RWPE2 (cell line): Measurements from ENCODE around the gene MXD3.
A peak's percentile ranks its signal among the peaks of the same experiment; 100 is the strongest.

Experiments used
- ATAC-seq: fragments of 200-7000 bp; cut with Tn5 transposase; 3 replicates; pipeline ENCODE4 v1.9.1; 2021; ENCODE audit warnings: low read depth
- DNase-seq: peaks from one replicate; pipeline ENCODE4 v3.0.0-alpha.2; 2020; ENCODE audit warnings: low spot score
- H3K27ac ChIP-seq: fragments of 450-650 bp; 2 replicates; pipeline ENCODE4 v1.5.1; 2017; ENCODE audit warnings: mild to moderate bottlenecking; ENCODE audit not compliant: poor library complexity, severe bottlenecking
- H3K27me3 ChIP-seq: fragments of 250-450 bp; sonication (Bioruptor Pico); 2 replicates; pipeline ENCODE4 v1.5.1; 2021; ENCODE audit warnings: mild to moderate bottlenecking, moderate library complexity; ENCODE audit not compliant: insufficient read depth, poor library complexity, severe bottlenecking
- H3K36me3 ChIP-seq: fragments of 250-450 bp; sonication (Bioruptor Pico); 2 replicates; pipeline ENCODE4 v1.5.1; 2020; ENCODE audit warnings: low read depth, mild to moderate bottlenecking, moderate library complexity
- H3K4me1 ChIP-seq: fragments of 250-450 bp; sonication (Bioruptor Pico); 2 replicates; pipeline ENCODE4 v1.5.1; 2021; ENCODE audit warnings: mild to moderate bottlenecking, moderate library complexity; ENCODE audit not compliant: insufficient read depth, poor library complexity, severe bottlenecking
- H3K4me3 ChIP-seq: fragments of 250-450 bp; sonication (Bioruptor Pico); 2 replicates; pipeline ENCODE4 v1.5.1; 2021; ENCODE audit warnings: mild to moderate bottlenecking, moderate library complexity; ENCODE audit not compliant: severe bottlenecking
- H3K9me3 ChIP-seq: fragments of 250-450 bp; sonication (Bioruptor Pico); 2 replicates; pipeline ENCODE4 v1.5.1; 2021; ENCODE audit warnings: mild to moderate bottlenecking, moderate library complexity; ENCODE audit not compliant: severe bottlenecking
- CTCF ChIP-seq: fragments of 450-650 bp; IDR thresholded peaks from one replicate; pipeline ENCODE4 v1.5.1; 2017; ENCODE audit warnings: mild to moderate bottlenecking, moderate library complexity; ENCODE audit not compliant: poor library complexity, severe bottlenecking

MXD3 gene

DNA sequence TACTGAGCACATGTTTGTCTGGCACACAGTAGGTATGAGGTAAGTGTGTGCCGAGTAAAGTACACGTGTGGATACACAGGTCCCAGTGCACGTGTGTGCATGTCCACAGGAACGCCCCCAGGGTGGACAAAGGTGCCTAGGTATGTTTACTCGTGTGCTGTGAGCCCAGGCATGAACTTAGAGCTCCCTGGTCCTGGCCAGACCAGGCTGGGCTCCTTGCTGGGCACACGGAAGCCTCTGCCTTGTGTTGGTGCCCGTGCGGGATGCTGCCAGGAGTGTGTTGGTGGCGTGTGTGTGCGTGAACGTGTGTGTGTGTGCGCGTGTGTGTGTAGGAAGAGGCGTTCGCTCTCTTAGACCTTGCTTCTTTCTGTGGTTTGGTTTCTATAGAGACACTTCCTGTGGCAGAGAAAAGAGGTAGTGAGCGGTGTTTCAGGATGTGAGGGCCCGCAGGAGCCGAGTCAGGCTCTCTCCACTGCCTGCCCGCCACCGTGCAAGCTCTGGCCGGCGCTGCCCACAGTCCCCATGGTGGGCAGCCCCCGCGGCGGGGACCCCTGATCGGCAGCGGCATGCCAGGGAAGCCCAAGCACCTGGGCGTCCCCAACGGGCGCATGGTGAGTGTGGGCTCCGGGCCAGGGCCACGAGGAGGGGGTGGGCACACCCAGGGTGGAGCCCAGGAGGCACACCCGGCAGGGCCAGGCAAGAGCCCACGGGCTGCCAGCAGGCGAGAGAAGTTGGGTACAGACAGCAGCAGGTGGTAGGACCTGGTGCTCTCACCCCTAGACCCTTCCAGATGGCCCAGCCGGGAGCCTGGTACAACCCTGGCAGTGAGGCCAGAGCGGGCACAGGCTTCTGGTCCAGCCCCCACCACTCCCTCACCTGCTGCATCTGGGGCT is 46.0 kb upstream of the MXD3 start, which contains the start of gene RGS14:
Gene RGS14, plus strand, starts transcription at position 466 of the 893 bp plus-strand sequence. Its CDS starts 101 bp downstream, at position 567.
- H3K9me3 ChIP-seq: no peaks in the 10 kb centered on the region
- peak within 1 kb of the TSS; percentile 11 for H3K27ac ChIP-seq
- TF ChIP-seq CTCF: no peak
- no peaks in the 10 kb centered on the region for H3K36me3 ChIP-seq
- peak within 1 kb of the TSS; percentile 36 for H3K4me3 ChIP-seq
- no peaks in the 10 kb centered on the region for H3K27me3 ChIP-seq
- peak; percentile 84 for ATAC-seq
- DNase-seq: no peak
- H3K4me1 ChIP-seq: peaks cover 3% of the 10 kb centered on the region

GRCh38 chr5:177357146-177357458 is 45.4 kb upstream of the MXD3 start:
- Histone ChIP-seq H3K27me3 (no peaks in the 10 kb centered on the region), H3K27ac (no peak overlapping the region), H3K4me1 (peaks cover 3% of the 10 kb centered on the region), H3K4me3 (no peak overlapping the region), H3K9me3 (no peaks in the 10 kb centered on the region), H3K36me3 (no peaks in the 10 kb centered on the region)
- ATAC-seq: no peak
- no peak for TF ChIP-seq CTCF
- DNase-seq: no peak

- Histone ChIP-seq H3K27ac (no peak overlapping the region), H3K27me3 (no peaks in the 10 kb centered on the region), H3K4me3 (no peak overlapping the region), H3K4me1 (peaks cover 3% of the 10 kb centered on the region), H3K9me3 (no peaks in the 10 kb centered on the region), H3K36me3 (no peaks in the 10 kb centered on the region)
- no peak for TF ChIP-seq CTCF
- no peak for DNase-seq
- ATAC-seq: no peak
These were observed 45.0 kb upstream of the MXD3 start for GRCh38 chr5:177356746-177357145.

GRCh38 chr5:177355868-177356168 is 44.1 kb upstream of the MXD3 start:
- ATAC-seq (no peak), DNase-seq (no peak)
- H3K36me3 ChIP-seq: peaks cover 2% of the 10 kb centered on the region; the same call in 1 of the 2 replicates
- no peaks in the 10 kb centered on the region for H3K9me3 ChIP-seq
- no peak overlapping the region for H3K27ac ChIP-seq
- no peak for TF ChIP-seq CTCF
- peaks cover 3% of the 10 kb centered on the region for H3K4me1 ChIP-seq
- no peaks in the 10 kb centered on the region for H3K27me3 ChIP-seq
- H3K4me3 ChIP-seq: no peak overlapping the region
